HEK293 (cell line): ENCODE data around the gene RTRAF.

ENCODE experiments used
- CTCF ChIA-PET: fragments of 350-600 bp; formaldehyde crosslinking; extraction: SDS; loops from one replicate; lab custom pipeline; 2021; ENCODE audit warnings: antibody characterized with exemption; lab: Yijun Ruan, JAX
- POLR2A ChIA-PET: fragments of 300-600 bp; formaldehyde crosslinking; extraction: SDS; loops from one replicate; lab custom pipeline; 2020; ENCODE audit warnings: antibody characterized with exemption, inconsistent platforms; lab: Yijun Ruan, JAX
- H3K27ac ChIP-seq: fragments of 200-500 bp; sonication (Bioruptor generic); 2 replicates; pipeline ENCODE4 v1.5.1; 2014; ENCODE audit warnings: low read depth, low read length, control low read depth, inconsistent platforms; ENCODE audit errors: extremely low read depth
- H3K36me3 ChIP-seq, 2 experiments: fragments of 200-500 bp in 1 of 2; sonication (Bioruptor generic) in 1 of 2; 1 replicate in 1 of 2; 2 replicates in 1 of 2; pipeline ENCODE4 v1.5.1; 2014 to 2017; ENCODE audit warnings: inconsistent platforms in 2 of 2, low read length in 2 of 2; ENCODE audit not compliant: control insufficient read depth in 2 of 2, insufficient read depth in 1 of 2
- H3K4me1 ChIP-seq: fragments of 200-500 bp; sonication (Bioruptor generic); 2 replicates; pipeline ENCODE4 v1.5.1; 2014; ENCODE audit warnings: mild to moderate bottlenecking, low read length, inconsistent platforms; ENCODE audit not compliant: control insufficient read depth, insufficient read depth
- H3K4me3 ChIP-seq: 2 replicates; pipeline ENCODE4 v1.5.1; 2011; ENCODE audit warnings: low read depth, mild to moderate bottlenecking, control low read depth, low read length, moderate library complexity
- H3K9me3 ChIP-seq: fragments of 200-500 bp; sonication (Bioruptor generic); 2 replicates; pipeline ENCODE4 v1.5.1; 2014; ENCODE audit warnings: low read depth, low read length, inconsistent platforms; ENCODE audit not compliant: control insufficient read depth, insufficient read depth
- HOXC10 ChIP-seq: sonication (generic); formaldehyde crosslinking; IDR thresholded peaks from 2 replicates; pipeline ENCODE4 v1.8.1; 2023; ENCODE audit warnings: mild to moderate bottlenecking, missing genetic modification reagents
- ZFP41 ChIP-seq: fragments of 450-650 bp; formaldehyde crosslinking; IDR thresholded peaks from 2 replicates; pipeline ENCODE4 v1.5.1; 2016; ENCODE audit warnings: missing biosample characterization, missing genetic modification characterization, borderline replicate concordance
- ZNF10 ChIP-seq: fragments of 450-650 bp; formaldehyde crosslinking; IDR thresholded peaks from 2 replicates; pipeline ENCODE4 v1.5.1; 2017; ENCODE audit warnings: missing biosample characterization, missing genetic modification characterization
- ZNF155 ChIP-seq: fragments of 450-650 bp; formaldehyde crosslinking; IDR thresholded peaks from 2 replicates; pipeline ENCODE4 v1.5.1; 2016; ENCODE audit warnings: missing biosample characterization, missing genetic modification characterization
- ZNF223 ChIP-seq: fragments of 450-650 bp; formaldehyde crosslinking; IDR thresholded peaks from 2 replicates; pipeline ENCODE4 v1.5.1; 2016; ENCODE audit warnings: missing biosample characterization, missing genetic modification characterization
- ZNF24 ChIP-seq: fragments of 450-650 bp; formaldehyde crosslinking; IDR thresholded peaks from 2 replicates; pipeline ENCODE4 v1.5.1; 2016; ENCODE audit warnings: missing biosample characterization, missing genetic modification characterization
- ZNF350 ChIP-seq: fragments of 450-650 bp; formaldehyde crosslinking; IDR thresholded peaks from 2 replicates; pipeline ENCODE4 v1.5.0; 2017; ENCODE audit warnings: missing biosample characterization, mild to moderate bottlenecking, missing genetic modification characterization
- ZNF366 ChIP-seq: fragments of 450-650 bp; formaldehyde crosslinking; conservative IDR thresholded peaks from 2 replicates; pipeline ENCODE4 v1.5.1; 2016; ENCODE audit warnings: missing biosample characterization, missing genetic modification characterization
- ZNF521 ChIP-seq: fragments of 450-650 bp; formaldehyde crosslinking; IDR thresholded peaks from 2 replicates; pipeline ENCODE4 v1.5.1; 2017; ENCODE audit warnings: missing biosample characterization, mild to moderate bottlenecking, missing genetic modification characterization
- ZNF548 ChIP-seq: fragments of 450-650 bp; formaldehyde crosslinking; IDR thresholded peaks from 2 replicates; pipeline ENCODE4 v1.5.1; 2016; ENCODE audit warnings: missing biosample characterization, missing genetic modification characterization
- ZNF623 ChIP-seq: fragments of 450-650 bp; formaldehyde crosslinking; IDR thresholded peaks from 2 replicates; pipeline ENCODE4 v1.5.1; 2016; ENCODE audit warnings: missing biosample characterization, missing genetic modification characterization
- ZXDB ChIP-seq: fragments of 450-650 bp; formaldehyde crosslinking; IDR thresholded peaks from 2 replicates; pipeline ENCODE4 v1.5.1; 2016; ENCODE audit warnings: missing biosample characterization, missing genetic modification characterization
- TF ChIP-seq, protein P1 (sequence below): fragments of 450-650 bp; formaldehyde crosslinking; IDR thresholded peaks from 2 replicates; pipeline ENCODE4 v1.5.1; 2016; ENCODE audit warnings: missing biosample characterization, missing genetic modification characterization, borderline replicate concordance
- TF ChIP-seq, protein P2 (sequence below): fragments of 450-650 bp; formaldehyde crosslinking; IDR thresholded peaks from 2 replicates; pipeline ENCODE4 v1.5.1; 2016; ENCODE audit warnings: missing biosample characterization, missing genetic modification characterization
- TF ChIP-seq, protein P3 (sequence below): fragments of 450-650 bp; formaldehyde crosslinking; IDR thresholded peaks from 2 replicates; pipeline ENCODE4 v1.5.1; 2016; ENCODE audit warnings: missing biosample characterization, missing genetic modification characterization
- TF ChIP-seq, protein P4 (sequence below): fragments of 450-650 bp; formaldehyde crosslinking; IDR thresholded peaks from 2 replicates; pipeline ENCODE4 v1.5.1; 2017; ENCODE audit warnings: missing biosample characterization, missing genetic modification characterization

The RTRAF gene

DNA sequence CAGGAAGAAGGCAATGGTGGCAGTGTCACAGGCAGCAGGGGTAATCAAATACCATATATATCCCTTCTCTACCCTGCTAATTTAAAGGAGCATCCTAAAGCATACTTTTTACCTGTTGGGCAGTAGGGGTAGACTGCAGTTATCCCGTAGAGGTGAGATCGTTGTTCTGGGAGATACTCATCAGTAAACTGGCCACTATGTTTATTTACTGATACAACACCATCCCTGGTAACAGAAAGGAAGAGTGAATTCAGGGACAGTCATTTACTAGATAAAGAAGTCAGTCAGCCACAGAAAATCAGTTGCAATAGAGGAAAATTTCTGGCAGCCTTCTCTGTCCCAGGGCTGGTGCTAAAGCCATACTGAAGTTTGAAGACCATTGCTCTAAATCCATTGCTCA, 16.3 kb downstream of the RTRAF start (continued):
- TF ChIP-seq, protein P1, sequence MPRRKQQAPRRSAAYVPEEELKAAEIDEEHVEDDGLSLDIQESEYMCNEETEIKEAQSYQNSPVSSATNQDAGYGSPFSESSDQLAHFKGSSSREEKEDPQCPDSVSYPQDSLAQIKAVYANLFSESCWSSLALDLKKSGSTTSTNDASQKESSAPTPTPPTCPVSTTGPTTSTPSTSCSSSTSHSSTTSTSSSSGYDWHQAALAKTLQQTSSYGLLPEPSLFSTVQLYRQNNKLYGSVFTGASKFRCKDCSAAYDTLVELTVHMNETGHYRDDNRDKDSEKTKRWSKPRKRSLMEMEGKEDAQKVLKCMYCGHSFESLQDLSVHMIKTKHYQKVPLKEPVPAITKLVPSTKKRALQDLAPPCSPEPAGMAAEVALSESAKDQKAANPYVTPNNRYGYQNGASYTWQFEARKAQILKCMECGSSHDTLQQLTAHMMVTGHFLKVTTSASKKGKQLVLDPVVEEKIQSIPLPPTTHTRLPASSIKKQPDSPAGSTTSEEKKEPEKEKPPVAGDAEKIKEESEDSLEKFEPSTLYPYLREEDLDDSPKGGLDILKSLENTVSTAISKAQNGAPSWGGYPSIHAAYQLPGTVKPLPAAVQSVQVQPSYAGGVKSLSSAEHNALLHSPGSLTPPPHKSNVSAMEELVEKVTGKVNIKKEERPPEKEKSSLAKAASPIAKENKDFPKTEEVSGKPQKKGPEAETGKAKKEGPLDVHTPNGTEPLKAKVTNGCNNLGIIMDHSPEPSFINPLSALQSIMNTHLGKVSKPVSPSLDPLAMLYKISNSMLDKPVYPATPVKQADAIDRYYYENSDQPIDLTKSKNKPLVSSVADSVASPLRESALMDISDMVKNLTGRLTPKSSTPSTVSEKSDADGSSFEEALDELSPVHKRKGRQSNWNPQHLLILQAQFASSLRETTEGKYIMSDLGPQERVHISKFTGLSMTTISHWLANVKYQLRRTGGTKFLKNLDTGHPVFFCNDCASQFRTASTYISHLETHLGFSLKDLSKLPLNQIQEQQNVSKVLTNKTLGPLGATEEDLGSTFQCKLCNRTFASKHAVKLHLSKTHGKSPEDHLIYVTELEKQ (tag by site-specific recombination), result no peak
- TF ChIP-seq, protein P2, sequence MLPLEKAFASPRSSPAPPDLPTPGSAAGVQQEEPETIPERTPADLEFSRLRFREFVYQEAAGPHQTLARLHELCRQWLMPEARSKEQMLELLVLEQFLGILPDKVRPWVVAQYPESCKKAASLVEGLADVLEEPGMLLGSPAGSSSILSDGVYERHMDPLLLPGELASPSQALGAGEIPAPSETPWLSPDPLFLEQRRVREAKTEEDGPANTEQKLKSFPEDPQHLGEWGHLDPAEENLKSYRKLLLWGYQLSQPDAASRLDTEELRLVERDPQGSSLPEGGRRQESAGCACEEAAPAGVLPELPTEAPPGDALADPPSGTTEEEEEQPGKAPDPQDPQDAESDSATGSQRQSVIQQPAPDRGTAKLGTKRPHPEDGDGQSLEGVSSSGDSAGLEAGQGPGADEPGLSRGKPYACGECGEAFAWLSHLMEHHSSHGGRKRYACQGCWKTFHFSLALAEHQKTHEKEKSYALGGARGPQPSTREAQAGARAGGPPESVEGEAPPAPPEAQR (tag by site-specific recombination), result no peak
- TF ChIP-seq ZNF155 (tag by site-specific recombination), result no peak
- TF ChIP-seq, all 188 proteins: peak for 0

DNA sequence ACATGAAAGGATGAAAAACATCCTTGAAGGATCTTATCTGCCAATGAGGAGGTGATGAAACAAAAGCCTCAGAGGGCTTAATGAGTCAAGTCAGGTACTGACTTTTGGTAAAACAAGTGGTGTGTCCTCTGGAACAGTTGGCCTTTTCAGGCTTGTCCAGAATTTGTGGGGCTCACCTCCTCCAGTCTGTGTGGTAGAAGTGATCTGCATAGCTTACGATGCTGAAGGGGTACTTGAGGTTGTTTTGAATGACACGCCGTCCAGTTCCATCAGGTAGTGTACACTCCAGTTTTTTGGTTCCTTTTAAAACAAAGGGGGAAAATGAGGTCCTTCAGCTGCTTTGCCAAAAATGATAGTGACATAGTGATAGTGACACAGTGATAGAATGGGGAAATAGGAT, 17.0 kb downstream of the RTRAF start:
- ChIA-PET POLR2A (no interaction called here), CTCF (interaction anchor here (0.7 to 1.9 kb wide), 6 partner anchors 9 to 125 kb away, joined by 3 to 7 read pairs (median 3); no protein-coding TSS in a partner anchor)
- no peaks in the 10 kb centered on the region for H3K4me1 ChIP-seq
- H3K4me3 ChIP-seq, result no peak overlapping the region
- TF ChIP-seq ZNF223 (tag by site-specific recombination) (no peak), ZNF623 (no peak), ZNF350 (no peak), ZNF521 (tag by site-specific recombination) (no peak), ZNF10 (tag by site-specific recombination) (no peak), ZNF548 (no peak), ZNF24 (tag by site-specific recombination) (no peak), ZFP41 (tag by site-specific recombination) (no peak), ZNF366 (tag by site-specific recombination) (no peak), HOXC10 (CRISPR knock-in tag) (no peak), ZXDB (tag by site-specific recombination) (no peak)
- TF ChIP-seq, protein P3, sequence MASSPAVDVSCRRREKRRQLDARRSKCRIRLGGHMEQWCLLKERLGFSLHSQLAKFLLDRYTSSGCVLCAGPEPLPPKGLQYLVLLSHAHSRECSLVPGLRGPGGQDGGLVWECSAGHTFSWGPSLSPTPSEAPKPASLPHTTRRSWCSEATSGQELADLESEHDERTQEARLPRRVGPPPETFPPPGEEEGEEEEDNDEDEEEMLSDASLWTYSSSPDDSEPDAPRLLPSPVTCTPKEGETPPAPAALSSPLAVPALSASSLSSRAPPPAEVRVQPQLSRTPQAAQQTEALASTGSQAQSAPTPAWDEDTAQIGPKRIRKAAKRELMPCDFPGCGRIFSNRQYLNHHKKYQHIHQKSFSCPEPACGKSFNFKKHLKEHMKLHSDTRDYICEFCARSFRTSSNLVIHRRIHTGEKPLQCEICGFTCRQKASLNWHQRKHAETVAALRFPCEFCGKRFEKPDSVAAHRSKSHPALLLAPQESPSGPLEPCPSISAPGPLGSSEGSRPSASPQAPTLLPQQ (tag by site-specific recombination), result no peak
- TF ChIP-seq, protein P4, sequence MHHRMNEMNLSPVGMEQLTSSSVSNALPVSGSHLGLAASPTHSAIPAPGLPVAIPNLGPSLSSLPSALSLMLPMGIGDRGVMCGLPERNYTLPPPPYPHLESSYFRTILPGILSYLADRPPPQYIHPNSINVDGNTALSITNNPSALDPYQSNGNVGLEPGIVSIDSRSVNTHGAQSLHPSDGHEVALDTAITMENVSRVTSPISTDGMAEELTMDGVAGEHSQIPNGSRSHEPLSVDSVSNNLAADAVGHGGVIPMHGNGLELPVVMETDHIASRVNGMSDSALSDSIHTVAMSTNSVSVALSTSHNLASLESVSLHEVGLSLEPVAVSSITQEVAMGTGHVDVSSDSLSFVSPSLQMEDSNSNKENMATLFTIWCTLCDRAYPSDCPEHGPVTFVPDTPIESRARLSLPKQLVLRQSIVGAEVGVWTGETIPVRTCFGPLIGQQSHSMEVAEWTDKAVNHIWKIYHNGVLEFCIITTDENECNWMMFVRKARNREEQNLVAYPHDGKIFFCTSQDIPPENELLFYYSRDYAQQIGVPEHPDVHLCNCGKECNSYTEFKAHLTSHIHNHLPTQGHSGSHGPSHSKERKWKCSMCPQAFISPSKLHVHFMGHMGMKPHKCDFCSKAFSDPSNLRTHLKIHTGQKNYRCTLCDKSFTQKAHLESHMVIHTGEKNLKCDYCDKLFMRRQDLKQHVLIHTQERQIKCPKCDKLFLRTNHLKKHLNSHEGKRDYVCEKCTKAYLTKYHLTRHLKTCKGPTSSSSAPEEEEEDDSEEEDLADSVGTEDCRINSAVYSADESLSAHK (tag by site-specific recombination), result no peak
- no peak overlapping the region for H3K27ac ChIP-seq
- H3K36me3 ChIP-seq, result peaks cover 66 to 100% of the 10 kb centered on the region in 2 experiments
- no peaks in the 10 kb centered on the region for H3K9me3 ChIP-seq
